ENCODE measurements around the gene SH3RF3.

DNA sequence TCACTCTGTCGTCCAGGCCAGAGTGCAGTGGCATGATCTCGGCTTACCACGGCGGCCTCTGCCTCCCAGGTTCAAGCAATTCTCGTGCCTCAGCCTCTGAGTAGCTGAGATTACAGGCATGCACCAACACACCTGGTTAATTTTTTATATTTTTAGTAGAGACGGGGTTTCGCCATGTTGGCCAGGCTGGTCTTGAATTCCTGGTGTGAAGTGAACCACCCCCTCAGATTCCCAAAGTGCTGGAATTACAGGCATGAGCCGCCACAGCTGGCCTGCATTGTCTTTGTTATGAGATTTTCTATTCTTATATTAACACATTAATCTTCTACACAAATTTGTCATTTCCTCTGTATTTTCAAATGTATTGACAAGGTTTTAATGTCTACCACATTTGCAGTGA, 409.5 kb downstream of the SH3RF3 start:
- TF ChIP-seq, protein P1, sequence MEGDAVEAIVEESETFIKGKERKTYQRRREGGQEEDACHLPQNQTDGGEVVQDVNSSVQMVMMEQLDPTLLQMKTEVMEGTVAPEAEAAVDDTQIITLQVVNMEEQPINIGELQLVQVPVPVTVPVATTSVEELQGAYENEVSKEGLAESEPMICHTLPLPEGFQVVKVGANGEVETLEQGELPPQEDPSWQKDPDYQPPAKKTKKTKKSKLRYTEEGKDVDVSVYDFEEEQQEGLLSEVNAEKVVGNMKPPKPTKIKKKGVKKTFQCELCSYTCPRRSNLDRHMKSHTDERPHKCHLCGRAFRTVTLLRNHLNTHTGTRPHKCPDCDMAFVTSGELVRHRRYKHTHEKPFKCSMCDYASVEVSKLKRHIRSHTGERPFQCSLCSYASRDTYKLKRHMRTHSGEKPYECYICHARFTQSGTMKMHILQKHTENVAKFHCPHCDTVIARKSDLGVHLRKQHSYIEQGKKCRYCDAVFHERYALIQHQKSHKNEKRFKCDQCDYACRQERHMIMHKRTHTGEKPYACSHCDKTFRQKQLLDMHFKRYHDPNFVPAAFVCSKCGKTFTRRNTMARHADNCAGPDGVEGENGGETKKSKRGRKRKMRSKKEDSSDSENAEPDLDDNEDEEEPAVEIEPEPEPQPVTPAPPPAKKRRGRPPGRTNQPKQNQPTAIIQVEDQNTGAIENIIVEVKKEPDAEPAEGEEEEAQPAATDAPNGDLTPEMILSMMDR (IDR thresholded peaks at IDR 0.05), result no peak
- TF ChIP-seq POLR2A (IDR thresholded peaks at IDR 0.05), result no peak
- no peak for TF ChIP-seq POLR2AphosphoS5 (IDR thresholded peaks at IDR 0.05; ENCODE audit: insufficient read depth in 1 of 2, low read depth in 1 of 2)

Data from vagina (tissue), 2 donors.